ENCODE data around the gene PLCH1.

DNA sequence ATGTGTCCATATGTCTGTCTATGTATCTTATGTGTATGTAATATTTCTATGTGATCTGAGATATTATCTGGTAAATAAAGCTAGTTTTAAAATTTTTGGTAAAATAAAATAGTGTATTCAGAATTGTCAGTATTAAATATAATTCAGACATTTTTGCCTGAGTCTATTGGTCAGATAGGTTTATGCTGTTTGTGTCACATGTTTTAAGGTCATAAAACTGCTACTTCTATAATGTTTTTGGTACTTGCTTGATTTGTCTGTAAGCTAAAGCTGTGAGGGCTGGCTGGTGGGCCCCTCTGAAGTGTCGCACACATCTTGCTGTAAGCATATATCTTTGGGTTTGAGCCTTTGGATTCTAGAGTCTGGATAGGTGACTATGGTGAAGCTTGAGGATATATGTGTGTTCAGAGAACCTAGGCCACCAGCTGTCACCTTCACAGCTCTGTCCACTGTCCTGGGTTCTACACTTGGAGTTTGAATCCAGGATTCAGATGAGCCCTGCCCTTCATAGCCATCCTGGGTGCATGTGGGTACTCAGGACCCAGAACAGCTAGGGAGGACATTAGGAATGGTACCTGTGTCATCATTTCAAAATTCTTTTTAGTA is 379.6 kb downstream of the PLCH1 start:
- TF ChIP-seq, protein P1, sequence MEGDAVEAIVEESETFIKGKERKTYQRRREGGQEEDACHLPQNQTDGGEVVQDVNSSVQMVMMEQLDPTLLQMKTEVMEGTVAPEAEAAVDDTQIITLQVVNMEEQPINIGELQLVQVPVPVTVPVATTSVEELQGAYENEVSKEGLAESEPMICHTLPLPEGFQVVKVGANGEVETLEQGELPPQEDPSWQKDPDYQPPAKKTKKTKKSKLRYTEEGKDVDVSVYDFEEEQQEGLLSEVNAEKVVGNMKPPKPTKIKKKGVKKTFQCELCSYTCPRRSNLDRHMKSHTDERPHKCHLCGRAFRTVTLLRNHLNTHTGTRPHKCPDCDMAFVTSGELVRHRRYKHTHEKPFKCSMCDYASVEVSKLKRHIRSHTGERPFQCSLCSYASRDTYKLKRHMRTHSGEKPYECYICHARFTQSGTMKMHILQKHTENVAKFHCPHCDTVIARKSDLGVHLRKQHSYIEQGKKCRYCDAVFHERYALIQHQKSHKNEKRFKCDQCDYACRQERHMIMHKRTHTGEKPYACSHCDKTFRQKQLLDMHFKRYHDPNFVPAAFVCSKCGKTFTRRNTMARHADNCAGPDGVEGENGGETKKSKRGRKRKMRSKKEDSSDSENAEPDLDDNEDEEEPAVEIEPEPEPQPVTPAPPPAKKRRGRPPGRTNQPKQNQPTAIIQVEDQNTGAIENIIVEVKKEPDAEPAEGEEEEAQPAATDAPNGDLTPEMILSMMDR (conservative IDR thresholded peaks at IDR 0.05): no peak
- no peak for TF ChIP-seq EZH2 (IDR thresholded peaks at IDR 0.05; ENCODE audit: low read depth)
